Parathyroid adenoma (tissue), 2 donors: Measurements from ENCODE around the gene PRKN.
"Not testable (repeated sequence)": the region's sequence is repeated elsewhere in the genome, so short reads cannot be mapped to it uniquely, and the experiment has no call there.

ENCODE experiments used
- H2AFZ ChIP-seq: fragments of 300-600 bp; sonication (generic); one replicate; pipeline ENCODE4 v1.7.0; 2017; ENCODE audit warnings: antibody characterized with exemption, mild to moderate bottlenecking
- H3K27ac ChIP-seq: fragments of 300-600 bp; sonication (generic); one replicate; pipeline ENCODE4 v1.7.0; 2017
- H3K27me3 ChIP-seq: fragments of 300-600 bp; sonication (generic); one replicate; pipeline ENCODE4 v1.7.0; 2017; ENCODE audit warnings: low read length; ENCODE audit not compliant: control insufficient read depth, insufficient read depth
- H3K36me3 ChIP-seq: fragments of 300-600 bp; sonication (generic); one replicate; pipeline ENCODE4 v1.7.0; 2017; ENCODE audit warnings: low read length; ENCODE audit not compliant: control insufficient read depth, insufficient read depth
- H3K4me1 ChIP-seq: fragments of 300-600 bp; sonication (generic); one replicate; pipeline ENCODE4 v1.7.0; 2017; ENCODE audit warnings: control low read depth
- H3K4me2 ChIP-seq: fragments of 300-600 bp; sonication (generic); one replicate; pipeline ENCODE4 v1.7.0; 2017; ENCODE audit warnings: low read length
- H3K4me3 ChIP-seq: fragments of 300-600 bp; sonication (generic); one replicate; pipeline ENCODE4 v1.7.0; 2017; ENCODE audit warnings: low read depth, low read length
- H3K79me2 ChIP-seq: fragments of 300-600 bp; sonication (generic); one replicate; pipeline ENCODE4 v1.7.0; 2017; ENCODE audit warnings: control low read depth
- H3K9ac ChIP-seq: fragments of 300-600 bp; sonication (generic); one replicate; pipeline ENCODE4 v1.7.0; 2017; ENCODE audit warnings: mild to moderate bottlenecking
- H3K9me3 ChIP-seq: fragments of 300-600 bp; sonication (generic); one replicate; pipeline ENCODE4 v1.7.0; 2017; ENCODE audit warnings: low read length; ENCODE audit not compliant: control insufficient read depth
- CTCF ChIP-seq: fragments of 300-600 bp; sonication (generic); IDR thresholded peaks from one replicate; pipeline ENCODE4 v1.7.0; 2017; ENCODE audit warnings: antibody characterized with exemption, mild to moderate bottlenecking
- donor health status: primary hyperparathyroidism.

The PRKN gene

GRCh38 chr6:161853657-161854056 is 873.9 kb downstream of the PRKN start:
- Histone ChIP-seq H3K36me3 (no peaks in the 10 kb centered on the region), H3K9ac (no peak overlapping the region), H3K4me2 (no peak overlapping the region), H3K4me3 (no peak overlapping the region), H2AFZ (no peak overlapping the region), H3K9me3 (no peaks in the 10 kb centered on the region), H3K4me1 (no peaks in the 10 kb centered on the region), H3K27me3 (no peaks in the 10 kb centered on the region), H3K27ac (no peak overlapping the region), H3K79me2 (no peaks in the 10 kb centered on the region)
- TF ChIP-seq CTCF, result no peak

GRCh38 chr6:161851486-161851885 is 876.1 kb downstream of the PRKN start:
- H3K9ac ChIP-seq, H3K36me3 ChIP-seq, H3K4me3 ChIP-seq, H2AFZ ChIP-seq, H3K79me2 ChIP-seq, H3K4me1 ChIP-seq, H3K27ac ChIP-seq, H3K27me3 ChIP-seq, H3K9me3 ChIP-seq, H3K4me2 ChIP-seq: not testable (repeated sequence)

- no peaks in the 10 kb centered on the region for H3K9me3 ChIP-seq
- TF ChIP-seq CTCF, result no peak
- H3K27ac ChIP-seq, result no peak overlapping the region
Measured at GRCh38 chr6:161850562-161850961, 877.0 kb downstream of the PRKN start.

GRCh38 chr6:161847628-161848027 is 879.9 kb downstream of the PRKN start:
- Histone ChIP-seq H3K9ac (no peak overlapping the region), H3K27ac (no peak overlapping the region), H3K79me2 (no peaks in the 10 kb centered on the region), H3K9me3 (no peaks in the 10 kb centered on the region), H2AFZ (no peak overlapping the region), H3K4me3 (no peak overlapping the region), H3K27me3 (no peaks in the 10 kb centered on the region), H3K4me2 (no peak overlapping the region), H3K36me3 (no peaks in the 10 kb centered on the region), H3K4me1 (no peaks in the 10 kb centered on the region)
- TF ChIP-seq CTCF, result no peak

More at GRCh38 chr6:161850562-161850961, 877.0 kb downstream of the PRKN start:
- Histone ChIP-seq H3K79me2 (no peaks in the 10 kb centered on the region), H3K27me3 (no peaks in the 10 kb centered on the region), H3K4me3 (no peak overlapping the region), H2AFZ (no peak overlapping the region), H3K9ac (no peak overlapping the region), H3K36me3 (no peaks in the 10 kb centered on the region), H3K4me1 (no peaks in the 10 kb centered on the region), H3K4me2 (no peak overlapping the region)

GRCh38 chr6:161844804-161845203 is 882.8 kb downstream of the PRKN start:
- TF ChIP-seq CTCF, result no peak
- H3K4me3 ChIP-seq, result no peak overlapping the region

More at GRCh38 chr6:161844804-161845203, 882.8 kb downstream of the PRKN start:
- Histone ChIP-seq H3K9ac (no peak overlapping the region), H3K9me3 (no peaks in the 10 kb centered on the region), H2AFZ (no peak overlapping the region), H3K4me2 (no peak overlapping the region), H3K27ac (no peak overlapping the region), H3K79me2 (no peaks in the 10 kb centered on the region), H3K27me3 (no peaks in the 10 kb centered on the region), H3K36me3 (no peaks in the 10 kb centered on the region), H3K4me1 (no peaks in the 10 kb centered on the region)
